ENCODE results near the gene SPTBN1.

GRCh38 chr2:54628418-54628817 is 172.3 kb downstream of the SPTBN1 start:
- TF ChIP-seq CTCF (IDR thresholded peaks at IDR 0.05) = no peak
- TF ChIP-seq POLR2A (IDR thresholded peaks at IDR 0.05) = no peak
